ENCODE measurements around the gene LPCAT2. TPM values are rescaled to one million over a fixed set of nuclear protein-coding genes. Genes with fewer than 3 reads are reported as not detected.

Gene LPCAT2
- polyA plus RNA-seq, 12 donors = 15.1 to 35.7 (median 24.7) TPM; not detected in 1

Other genes starting within 250 kb of the LPCAT2 start
- 1 to 10 TPM in 2 of 12 donors, under 1 TPM in 7, not detected in 3; 0.21 to 4.1 (median 0.34) TPM for gene IRX6, start 184.9 kb upstream of the LPCAT2 start, polyA plus RNA-seq (ENCODE audit: insufficient read length in 12 of 12)
- gene MMP2, start 29.9 kb upstream of the LPCAT2 start, polyA plus RNA-seq (ENCODE audit: insufficient read length in 12 of 12) = 100 to 1,000 TPM in 11 of 12 donors, not detected in 1; 269 to 849 (median 541) TPM
- gene CAPNS2, start 57.6 kb downstream of the LPCAT2 start, polyA plus RNA-seq (ENCODE audit: insufficient read length in 12 of 12) = 10 to 100 TPM in 2 of 12 donors, 1 to 10 TPM in 1, under 1 TPM in 4, not detected in 5; 0.18 to 24.6 (median 0.32) TPM
- 1 to 10 TPM in 10 of 12 donors, not detected in 2; 1.3 to 3.2 (median 2.1) TPM for gene SLC6A2, start 146.9 kb downstream of the LPCAT2 start, polyA plus RNA-seq (ENCODE audit: insufficient read length in 12 of 12)